ENCODE data around the gene MEN1. TPM values are rescaled to one million over a fixed set of nuclear protein-coding genes. Genes with fewer than 3 reads are reported as not detected.
A peak's percentile ranks its signal among the peaks of the same experiment; 100 is the strongest.

MEN1 gene
- total and polyA plus RNA-seq, 9 of the 15 experiments (the other 6 are each of a cell fraction or from before 2014, with no cell fraction given), result 3.4 to 57.2 (median 19.3) TPM

GRCh38 chr11:64778473-64779298 is 31.7 kb downstream of the MEN1 start, which contains the start of gene SF1 (continued):
- no peak for TF ChIP-seq ZNF408 (CRISPR knock-in tag; IDR thresholded peaks at IDR 0.05; ENCODE audit: low read depth)
- TF ChIP-seq ZFP1 (CRISPR knock-in tag; IDR thresholded peaks at IDR 0.05), result no peak
- no peak for TF ChIP-seq HINFP (tag; conservative IDR thresholded peaks at IDR 0.05; ENCODE audit: low read depth)
- peak; percentile 81 for TF ChIP-seq CXXC5 (CRISPR knock-in tag; IDR thresholded peaks at IDR 0.05)
- TF ChIP-seq PTBP1 (IDR thresholded peaks at IDR 0.05; ENCODE audit: low read depth, low read length), result no peak
- TF ChIP-seq DPF2 (IDR thresholded peaks at IDR 0.05), result no peak
- no peak for TF ChIP-seq ZNF23 (CRISPR knock-in tag; IDR thresholded peaks at IDR 0.05)
- no peak for TF ChIP-seq CEBPZ (IDR thresholded peaks at IDR 0.05; ENCODE audit: borderline replicate concordance, low read depth, low read length)
- TF ChIP-seq RNF2 (IDR thresholded peaks at IDR 0.05), result peak; percentile 51; the same call in 1 of the 2 replicates
- TF ChIP-seq PTTG1 (tag; IDR thresholded peaks at IDR 0.05; ENCODE audit: low read depth), result no peak
- peak; percentile 97 for TF ChIP-seq ZBTB2 (IDR thresholded peaks at IDR 0.05)
- TF ChIP-seq RBM14 (IDR thresholded peaks at IDR 0.05; ENCODE audit: borderline replicate concordance, insufficient read depth, low read depth, low read length), result no peak
- TF ChIP-seq ZNF263 (CRISPR knock-in tag; IDR thresholded peaks at IDR 0.05; ENCODE audit: borderline replicate concordance), result no peak; the same call in 1 of the 2 replicates
- peak; percentile 88 for TF ChIP-seq CTBP1 (IDR thresholded peaks at IDR 0.05; ENCODE audit: borderline replicate concordance)
- TF ChIP-seq SMARCA5 (IDR thresholded peaks at IDR 0.05), result no peak
- TF ChIP-seq SP1 (CRISPR knock-in tag; IDR thresholded peaks at IDR 0.05), result peak; percentile 73; the same call in 1 of the 2 replicates
- TF ChIP-seq ELF4 (CRISPR knock-in tag; IDR thresholded peaks at IDR 0.05), result no peak
- TF ChIP-seq TARDBP (IDR thresholded peaks at IDR 0.05), result no peak
- TF ChIP-seq FOXK2 (conservative IDR thresholded peaks at IDR 0.05 in 1 of 2, IDR thresholded peaks at IDR 0.05 in 1 of 2; ENCODE audit: low read depth in 2 of 2), result 0 out of 4 replicates have a peak, but pooled peaks of 1 of the 2 experiments have one; percentile 39
- no peak for TF ChIP-seq ZNF146 (CRISPR knock-in tag; IDR thresholded peaks at IDR 0.05; ENCODE audit: unreplicated experiment)
- peak; percentile 78 for TF ChIP-seq RBM25 (IDR thresholded peaks at IDR 0.05; ENCODE audit: low read depth, low read length, severe bottlenecking)
